Measurements from ENCODE around the gene TXNDC5.

TXNDC5 gene

DNA sequence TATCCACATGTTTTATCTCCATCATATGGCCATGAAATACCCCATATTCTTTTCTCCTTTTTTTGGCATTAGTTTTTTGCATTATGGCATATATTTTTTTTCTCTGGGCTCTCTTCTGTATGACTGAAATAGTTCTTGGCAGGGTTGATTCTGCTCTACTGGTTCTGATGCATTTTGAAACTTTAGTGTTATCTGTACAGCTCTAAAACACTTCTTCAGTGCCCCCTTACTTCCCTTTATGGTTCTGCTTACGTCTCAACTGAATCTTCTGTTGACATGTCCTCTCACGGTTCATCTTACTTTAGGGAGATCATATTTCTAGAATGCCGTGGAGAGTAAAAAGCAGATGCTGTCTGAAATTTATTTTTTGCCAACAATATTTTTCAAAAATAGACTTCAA lies 23.2 kb upstream of the TXNDC5 start:
- Histone ChIP-seq H3K4me3 (ENCODE audit: low read depth in 1 of 2, low read length in 1 of 2) (no peak overlapping the region), H3K27ac (no peak overlapping the region), H3K27me3 (no peaks in the 10 kb centered on the region), H3K36me3 (no peaks in the 10 kb centered on the region), H3K9me3 (no peaks in the 10 kb centered on the region), H3K4me1 (ENCODE audit: control insufficient read depth in 1 of 2, insufficient read depth in 1 of 2, low read depth in 1 of 2, low read length in 1 of 2) (peaks cover 0 to 2% of the 10 kb centered on the region in 2 experiments)
- TF ChIP-seq, protein P1, sequence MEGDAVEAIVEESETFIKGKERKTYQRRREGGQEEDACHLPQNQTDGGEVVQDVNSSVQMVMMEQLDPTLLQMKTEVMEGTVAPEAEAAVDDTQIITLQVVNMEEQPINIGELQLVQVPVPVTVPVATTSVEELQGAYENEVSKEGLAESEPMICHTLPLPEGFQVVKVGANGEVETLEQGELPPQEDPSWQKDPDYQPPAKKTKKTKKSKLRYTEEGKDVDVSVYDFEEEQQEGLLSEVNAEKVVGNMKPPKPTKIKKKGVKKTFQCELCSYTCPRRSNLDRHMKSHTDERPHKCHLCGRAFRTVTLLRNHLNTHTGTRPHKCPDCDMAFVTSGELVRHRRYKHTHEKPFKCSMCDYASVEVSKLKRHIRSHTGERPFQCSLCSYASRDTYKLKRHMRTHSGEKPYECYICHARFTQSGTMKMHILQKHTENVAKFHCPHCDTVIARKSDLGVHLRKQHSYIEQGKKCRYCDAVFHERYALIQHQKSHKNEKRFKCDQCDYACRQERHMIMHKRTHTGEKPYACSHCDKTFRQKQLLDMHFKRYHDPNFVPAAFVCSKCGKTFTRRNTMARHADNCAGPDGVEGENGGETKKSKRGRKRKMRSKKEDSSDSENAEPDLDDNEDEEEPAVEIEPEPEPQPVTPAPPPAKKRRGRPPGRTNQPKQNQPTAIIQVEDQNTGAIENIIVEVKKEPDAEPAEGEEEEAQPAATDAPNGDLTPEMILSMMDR (IDR thresholded peaks at IDR 0.05), result no peak

DNA sequence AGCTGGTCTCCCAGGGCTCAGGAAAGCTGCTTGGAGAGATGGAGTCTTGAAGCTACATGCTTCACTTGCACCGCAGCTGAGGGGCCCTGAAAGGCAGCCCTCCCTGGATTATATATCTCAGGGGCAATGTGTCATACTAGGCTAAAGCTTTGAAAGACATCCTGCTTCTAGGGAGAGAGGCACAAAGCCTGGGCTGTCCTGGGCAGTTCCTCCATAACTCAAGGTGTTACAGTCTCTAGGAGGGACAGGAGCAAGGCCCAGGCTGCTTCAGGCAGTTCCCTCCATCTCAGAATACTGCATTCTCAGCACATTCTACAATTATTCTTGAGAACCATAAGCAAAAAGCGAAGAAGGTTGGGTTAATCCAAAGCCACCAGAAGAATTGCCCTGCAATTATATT lies 22.0 kb upstream of the TXNDC5 start:
- no peak overlapping the region for H3K27ac ChIP-seq
- no peak overlapping the region for H3K4me3 ChIP-seq (ENCODE audit: low read depth in 1 of 2, low read length in 1 of 2)
- TF ChIP-seq, protein P1 (IDR thresholded peaks at IDR 0.05), result no peak
- H3K36me3 ChIP-seq, result no peaks in the 10 kb centered on the region
- H3K27me3 ChIP-seq, result no peaks in the 10 kb centered on the region
- H3K9me3 ChIP-seq, result no peaks in the 10 kb centered on the region
- H3K4me1 ChIP-seq (ENCODE audit: control insufficient read depth in 1 of 2, insufficient read depth in 1 of 2, low read depth in 1 of 2, low read length in 1 of 2), result no peaks in the 10 kb centered on the region

DNA sequence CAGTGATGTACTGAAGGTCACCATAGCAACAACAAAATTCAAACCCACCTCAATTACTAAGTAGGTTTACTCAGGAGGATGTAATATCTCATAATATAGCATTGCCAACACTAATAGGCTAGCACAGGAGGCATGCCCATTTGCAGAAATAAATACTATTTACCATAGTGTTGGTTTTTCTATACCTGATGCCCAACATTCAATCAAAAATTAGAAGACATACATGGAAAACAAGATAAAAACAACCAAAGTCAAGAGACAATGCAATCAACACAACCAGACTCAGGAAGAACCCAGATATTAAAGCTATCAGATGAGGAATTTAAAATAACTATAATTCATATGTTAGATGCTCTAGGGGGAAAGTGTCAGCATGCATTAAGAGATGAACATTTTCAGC lies 14.3 kb upstream of the TXNDC5 start:
- Histone ChIP-seq H3K27me3 (no peaks in the 10 kb centered on the region), H3K36me3 (no peaks in the 10 kb centered on the region), H3K9me3 (no peaks in the 10 kb centered on the region), H3K4me3 (ENCODE audit: low read depth in 1 of 2, low read length in 1 of 2) (no peak overlapping the region), H3K27ac (no peak overlapping the region), H3K4me1 (ENCODE audit: control insufficient read depth in 1 of 2, insufficient read depth in 1 of 2, low read depth in 1 of 2, low read length in 1 of 2) (peaks cover 5 to 9% of the 10 kb centered on the region in 2 experiments)
- TF ChIP-seq, protein P1 (IDR thresholded peaks at IDR 0.05), result no peak

DNA sequence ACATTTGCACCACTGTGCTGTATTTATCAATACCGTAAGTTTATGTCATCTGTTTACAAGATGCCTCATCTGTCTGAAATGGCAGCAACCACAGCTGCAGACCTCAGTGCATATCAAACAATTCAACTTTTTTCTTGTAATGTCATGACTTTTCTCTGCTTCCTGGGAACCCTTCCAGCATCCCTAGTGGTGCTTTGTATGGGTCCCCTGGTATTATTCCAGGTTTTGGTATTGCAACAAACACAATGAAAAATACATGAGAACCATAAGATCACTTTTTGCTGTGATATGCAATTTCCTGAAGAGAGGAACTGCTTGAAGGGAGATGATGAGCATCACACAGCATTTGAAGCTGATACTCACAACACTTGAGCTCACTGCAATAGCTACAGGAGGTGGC lies 12.0 kb upstream of the TXNDC5 start:
- Histone ChIP-seq H3K27ac (no peak overlapping the region), H3K4me1 (ENCODE audit: control insufficient read depth in 1 of 2, insufficient read depth in 1 of 2, low read depth in 1 of 2, low read length in 1 of 2) (peaks cover 5 to 9% of the 10 kb centered on the region in 2 experiments), H3K36me3 (no peaks in the 10 kb centered on the region), H3K4me3 (ENCODE audit: low read depth in 1 of 2, low read length in 1 of 2) (no peak overlapping the region), H3K27me3 (no peaks in the 10 kb centered on the region), H3K9me3 (no peaks in the 10 kb centered on the region)
- TF ChIP-seq, protein P1 (IDR thresholded peaks at IDR 0.05), result no peak

DNA sequence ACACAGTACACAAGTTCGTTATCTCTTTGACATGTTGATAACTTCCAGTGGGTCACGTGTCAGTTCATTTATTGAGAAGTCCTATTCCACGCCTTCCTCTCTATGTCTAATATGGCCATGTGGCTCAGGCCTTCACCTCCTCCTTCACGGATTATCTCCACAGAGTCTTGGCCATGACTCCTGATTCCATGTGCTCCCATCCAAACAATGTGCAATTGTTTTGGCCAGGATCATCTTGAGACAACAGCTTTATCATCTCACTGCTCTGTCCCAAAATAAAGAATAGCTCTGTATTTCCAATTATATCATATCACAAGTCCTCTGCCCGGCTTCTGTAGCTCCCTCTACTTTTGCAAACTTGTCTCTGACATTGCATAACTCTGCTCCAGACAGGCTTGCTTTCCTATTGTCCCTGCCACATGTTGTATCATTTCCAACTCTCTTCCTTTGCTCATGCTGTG lies 11.1 kb upstream of the TXNDC5 start:
- Histone ChIP-seq H3K27ac (no peak overlapping the region), H3K36me3 (no peaks in the 10 kb centered on the region), H3K4me1 (ENCODE audit: control insufficient read depth in 1 of 2, insufficient read depth in 1 of 2, low read depth in 1 of 2, low read length in 1 of 2) (peaks cover 5 to 9% of the 10 kb centered on the region in 2 experiments), H3K9me3 (no peaks in the 10 kb centered on the region), H3K4me3 (ENCODE audit: low read depth in 1 of 2, low read length in 1 of 2) (no peak overlapping the region), H3K27me3 (no peaks in the 10 kb centered on the region)
- TF ChIP-seq, protein P1 (IDR thresholded peaks at IDR 0.05), result no peak

DNA sequence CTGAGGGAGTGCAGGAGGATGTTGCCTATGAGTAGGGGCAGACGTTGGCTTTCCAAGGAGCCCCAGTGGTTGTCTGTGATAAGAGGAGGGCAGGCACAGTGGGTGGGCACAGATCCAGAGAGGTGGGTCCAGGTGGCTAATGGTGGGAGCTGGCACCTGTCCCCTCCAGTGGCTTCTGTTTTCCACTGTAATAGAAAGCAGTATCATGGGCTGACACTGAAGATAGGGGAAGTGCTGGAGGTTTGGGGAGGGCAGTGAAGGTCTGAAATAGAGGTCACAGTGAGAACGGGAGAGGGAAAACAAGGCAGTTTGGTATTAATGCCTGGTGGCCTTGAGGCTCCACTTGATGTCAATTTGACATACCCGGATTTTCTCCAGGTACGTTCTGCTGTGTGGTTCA lies 10.5 kb upstream of the TXNDC5 start:
- no peak overlapping the region for H3K27ac ChIP-seq
- no peak overlapping the region for H3K4me3 ChIP-seq (ENCODE audit: low read depth in 1 of 2, low read length in 1 of 2)
- H3K9me3 ChIP-seq, result no peaks in the 10 kb centered on the region
- H3K4me1 ChIP-seq (ENCODE audit: control insufficient read depth in 1 of 2, insufficient read depth in 1 of 2, low read depth in 1 of 2, low read length in 1 of 2), result peaks cover 5 to 9% of the 10 kb centered on the region in 2 experiments
- TF ChIP-seq, protein P1 (IDR thresholded peaks at IDR 0.05), result no peak
- no peaks in the 10 kb centered on the region for H3K27me3 ChIP-seq
- no peaks in the 10 kb centered on the region for H3K36me3 ChIP-seq
